A549 treated with Mapracorat at 1 μM for 4 hours (cell line): ENCODE measurements around the gene NPSR1. TPM values are rescaled to one million over a fixed set of nuclear protein-coding genes. Genes with fewer than 3 reads are reported as not detected.

ENCODE experiments used
- total RNA-seq: library from RNA; stranded (reverse); fragments of 200-300 nt; extraction: Qiagen RNA extraction; gene quantifications from 5 replicates; pipeline ENCODE4 v1.2.3, GENCODE V29; 2022

Gene NPSR1
- total RNA-seq = not detected in 5 replicates

DNA sequence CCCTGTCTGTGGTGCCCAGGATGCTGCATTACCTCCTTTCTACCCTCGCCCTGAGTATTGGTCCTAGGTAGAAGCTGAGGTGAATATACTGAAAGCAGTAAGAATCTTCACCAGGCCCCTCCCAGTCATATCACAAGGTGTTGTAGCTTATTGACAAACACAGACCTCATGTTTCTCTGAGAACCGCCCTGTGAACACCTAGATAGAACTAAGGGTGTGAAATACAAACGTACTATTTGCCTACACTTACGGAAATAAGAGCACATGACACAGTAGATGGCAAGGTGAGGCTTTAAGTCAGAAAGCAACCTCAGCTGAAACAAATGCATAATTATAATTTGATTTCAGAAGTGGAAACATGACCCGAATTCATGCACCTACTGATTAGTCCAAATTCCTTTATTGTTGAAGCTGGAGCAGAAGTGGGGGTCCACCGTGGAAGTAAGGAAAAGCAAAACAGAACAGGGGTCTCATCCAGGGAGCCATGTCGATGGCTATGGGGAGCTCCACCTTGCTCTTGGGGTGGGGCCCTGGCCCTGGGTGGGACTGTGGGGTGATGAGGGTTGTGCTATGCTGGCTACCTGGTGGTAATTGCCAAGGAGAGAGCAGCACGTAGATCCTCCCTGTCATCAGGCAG lies at the start of gene NPSR1:
Gene NPSR1, plus strand, starts transcription at position 587 of the 637 bp plus-strand sequence. CDS start 195 bp downstream, outside the sequence.

